Left lung (tissue), 10 donors: Measurements from ENCODE around the gene TAS2R39. TPM values are rescaled to one million over a fixed set of nuclear protein-coding genes. Genes with fewer than 3 reads are reported as not detected.
"Not testable (repeated sequence)": the region's sequence is repeated elsewhere in the genome, so short reads cannot be mapped to it uniquely, and the experiment has no call there.

Experiments used
- ATAC-seq: fragments of 200-7000 bp; cut with Tn5 transposase; one replicate; pipeline ENCODE4 v1.9.1; 2020; ENCODE audit warnings: moderate library complexity
- DNase-seq, 4 donors: peaks; one replicate each; pipeline ENCODE4 v3.0.0-alpha.2; 2013 to 2020
- H3K27ac ChIP-seq, 2 donors: fragments of 200-600 bp; sonication (generic) in 1 of 2; one replicate each; pipeline versions ENCODE4 v1.5.0 to v1.8.0; 2020 to 2021
- H3K27me3 ChIP-seq, 2 donors: fragments of 200-600 bp; sonication (generic) in 1 of 2; one replicate each; pipeline versions ENCODE4 v1.5.0 to v1.8.0; 2020 to 2021
- H3K36me3 ChIP-seq, 2 donors: fragments of 200-600 bp; sonication (generic) in 1 of 2; one replicate each; pipeline versions ENCODE4 v1.5.0 to v1.8.0; 2020 to 2021
- H3K4me1 ChIP-seq, 2 donors: fragments of 200-600 bp; one replicate each; pipeline ENCODE4 v1.8.0; 2021
- H3K4me3 ChIP-seq, 2 donors: fragments of 200-600 bp; sonication (generic) in 1 of 2; one replicate each; pipeline versions ENCODE4 v1.5.0 to v1.8.0; 2020 to 2021; ENCODE audit warnings: mild to moderate bottlenecking in 1 of 2
- H3K9me3 ChIP-seq, 2 donors: fragments of 200-600 bp; sonication (generic) in 1 of 2; one replicate each; pipeline versions ENCODE4 v1.5.0 to v1.8.0; 2020 to 2021
- intact Hi-C, 2 donors: fragments of 100-400 bp; cut with DNase I; formaldehyde crosslinking; loops; one replicate each; pipeline versions ENCODE4 v1.11.2 to v1.14.2; 2022
- polyA plus RNA-seq, 6 donors: library from polyadenylated mRNA; unstranded; fragments of 120-200 nt; gene quantifications; one replicate each; pipeline ENCODE4 v1.2.1, GENCODE V29; 2013; ENCODE audit not compliant: insufficient read length in 6 of 6
- total RNA-seq, 2 donors: library from RNA; stranded (reverse); fragmentation: NEBNext Ultra II Directional; extraction: Animal tissue kit (Norgen Biotek cat#: 25700); gene quantifications; one replicate each; pipeline ENCODE4 v1.2.1, GENCODE V29; 2021
- TF ChIP-seq, protein P1 (sequence below), 2 donors: fragments of 200-600 bp; sonication (generic) in 1 of 2; IDR thresholded peaks; one replicate each; pipeline versions ENCODE4 v1.5.0 to v1.8.0; 2021; ENCODE audit warnings: antibody characterized with exemption in 2 of 2
- donor health status: DM: no; HTN: yes; CAD: no.
- donor health status: DM: no; HTN: no; CAD: no.

Gene TAS2R39
- total and polyA plus RNA-seq, 8 donors: not detected

DNA sequence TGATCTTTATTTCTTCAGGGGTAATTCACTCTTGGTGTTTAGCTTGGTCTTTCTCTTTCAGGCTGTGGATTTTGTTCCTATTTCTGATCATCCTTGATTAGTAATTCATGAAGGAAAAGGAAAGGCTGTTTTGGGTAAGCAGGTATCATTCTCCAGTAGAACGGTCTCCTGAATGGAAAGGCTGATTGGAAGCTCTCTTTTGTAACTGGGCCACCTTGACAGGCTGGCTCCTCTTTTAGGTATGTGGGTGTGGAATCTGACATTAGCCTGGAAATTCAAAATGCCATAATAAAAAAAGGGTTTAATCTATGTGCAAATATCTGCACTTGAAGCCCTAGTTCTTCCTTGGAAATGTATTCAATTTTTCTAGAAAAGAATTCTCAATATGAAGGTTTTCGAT, 18.9 kb downstream of the TAS2R39 start:
- H3K36me3 ChIP-seq: no peaks in the 10 kb centered on the region
- H3K27me3 ChIP-seq: no peaks in the 10 kb centered on the region
- TF ChIP-seq, protein P1, sequence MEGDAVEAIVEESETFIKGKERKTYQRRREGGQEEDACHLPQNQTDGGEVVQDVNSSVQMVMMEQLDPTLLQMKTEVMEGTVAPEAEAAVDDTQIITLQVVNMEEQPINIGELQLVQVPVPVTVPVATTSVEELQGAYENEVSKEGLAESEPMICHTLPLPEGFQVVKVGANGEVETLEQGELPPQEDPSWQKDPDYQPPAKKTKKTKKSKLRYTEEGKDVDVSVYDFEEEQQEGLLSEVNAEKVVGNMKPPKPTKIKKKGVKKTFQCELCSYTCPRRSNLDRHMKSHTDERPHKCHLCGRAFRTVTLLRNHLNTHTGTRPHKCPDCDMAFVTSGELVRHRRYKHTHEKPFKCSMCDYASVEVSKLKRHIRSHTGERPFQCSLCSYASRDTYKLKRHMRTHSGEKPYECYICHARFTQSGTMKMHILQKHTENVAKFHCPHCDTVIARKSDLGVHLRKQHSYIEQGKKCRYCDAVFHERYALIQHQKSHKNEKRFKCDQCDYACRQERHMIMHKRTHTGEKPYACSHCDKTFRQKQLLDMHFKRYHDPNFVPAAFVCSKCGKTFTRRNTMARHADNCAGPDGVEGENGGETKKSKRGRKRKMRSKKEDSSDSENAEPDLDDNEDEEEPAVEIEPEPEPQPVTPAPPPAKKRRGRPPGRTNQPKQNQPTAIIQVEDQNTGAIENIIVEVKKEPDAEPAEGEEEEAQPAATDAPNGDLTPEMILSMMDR (IDR thresholded peaks at IDR 0.05): no peak
- intact Hi-C loops: no loop called here
- ATAC-seq (no peak), DNase-seq (no peak)
- peaks cover 0 to 4% of the 10 kb centered on the region in 2 donors for H3K9me3 ChIP-seq
- no peak overlapping the region for H3K4me3 ChIP-seq
- H3K4me1 ChIP-seq: peaks cover 0 to 11% of the 10 kb centered on the region in 2 donors
- H3K27ac ChIP-seq: no peak overlapping the region

DNA sequence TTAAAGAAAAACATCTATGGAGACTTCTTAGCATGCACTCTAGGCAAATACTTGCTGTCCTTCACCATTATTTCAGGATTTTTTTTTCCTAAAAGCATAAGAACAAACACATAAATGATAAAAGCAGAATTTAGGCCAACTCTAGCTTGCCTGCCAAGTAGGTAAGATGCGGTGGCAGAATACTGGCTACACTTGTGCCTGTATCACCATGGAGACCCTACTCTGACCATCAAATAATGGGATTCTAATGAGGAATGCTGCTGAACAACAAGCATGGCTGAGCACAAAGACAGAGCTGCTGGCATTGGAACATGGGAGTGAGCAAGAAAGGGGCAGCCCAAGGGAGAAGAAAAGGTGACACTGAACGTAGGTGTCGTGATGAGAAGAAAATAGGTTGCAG, 20.2 kb downstream of the TAS2R39 start:
- ATAC-seq (no peak), DNase-seq (no peak)
- intact Hi-C loops: no loop called here
- Histone ChIP-seq H3K4me3 (no peak overlapping the region), H3K27ac (no peak overlapping the region), H3K9me3 (no peaks in the 10 kb centered on the region), H3K27me3 (no peaks in the 10 kb centered on the region), H3K4me1 (peaks cover 0 to 11% of the 10 kb centered on the region in 2 donors), H3K36me3 (no peaks in the 10 kb centered on the region)
- TF ChIP-seq, protein P1 (IDR thresholded peaks at IDR 0.05): no peak

DNA sequence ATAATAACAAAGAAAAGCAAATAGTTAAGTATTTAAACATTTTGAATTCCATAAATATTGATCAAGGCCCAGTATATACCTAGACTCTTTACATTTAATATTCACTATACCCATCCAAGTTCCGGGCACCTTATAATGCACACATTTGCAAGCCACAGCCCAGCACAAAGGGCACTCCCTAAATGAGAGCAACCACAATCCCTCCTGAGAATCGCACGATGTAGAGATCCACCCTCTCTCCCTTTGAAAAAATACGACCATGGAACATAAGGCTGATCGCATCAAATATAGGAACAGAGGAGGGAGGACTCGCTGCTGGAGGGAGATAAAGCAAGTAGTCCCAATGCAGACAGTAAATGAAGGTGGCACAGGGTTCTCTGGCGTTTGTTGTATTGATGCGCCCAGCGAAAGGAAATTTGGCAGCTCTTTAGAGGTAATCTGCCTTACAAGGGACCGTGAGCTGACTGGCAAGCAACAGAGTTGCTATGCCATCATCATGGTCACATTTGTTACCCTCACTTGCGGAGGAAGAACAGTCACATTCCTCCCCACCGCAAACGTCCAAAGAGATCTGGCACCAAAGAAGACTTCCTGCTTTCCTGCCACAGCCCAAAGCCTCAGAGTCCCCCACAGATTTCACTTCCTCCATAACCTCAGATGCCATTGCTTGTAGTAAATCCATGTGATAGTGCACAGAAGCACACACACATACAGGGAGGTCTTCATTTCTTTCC, 22.5 kb downstream of the TAS2R39 start:
- peak in 2 of 4 donors; percentile 14 to 65 for DNase-seq
- intact Hi-C loops: no loop called here
- ATAC-seq: peak; percentile 80

DNA sequence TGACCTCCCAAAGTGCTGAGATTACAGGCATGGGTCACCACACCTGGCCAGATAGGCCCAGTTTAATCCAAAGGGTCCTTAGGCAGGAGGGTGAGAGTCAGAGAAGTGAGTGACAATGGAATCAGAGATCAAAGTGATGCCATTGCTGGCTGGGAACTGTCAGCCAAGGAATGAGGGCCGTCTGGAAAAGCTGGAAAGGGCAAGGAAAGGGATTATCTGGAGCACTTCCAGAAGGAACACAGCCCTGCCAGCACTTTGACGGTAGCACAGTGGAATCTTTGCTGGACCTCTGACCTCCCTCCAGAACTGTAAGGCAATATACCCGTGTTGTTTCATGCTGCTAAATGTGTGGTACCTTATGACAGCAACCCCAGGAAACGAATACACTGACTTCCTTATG, 27.3 kb downstream of the TAS2R39 start:
- DNase-seq (no peak), ATAC-seq (no peak)
- H3K36me3 ChIP-seq: no peaks in the 10 kb centered on the region
- no peaks in the 10 kb centered on the region for H3K9me3 ChIP-seq
- TF ChIP-seq, protein P1 (IDR thresholded peaks at IDR 0.05): no peak
- intact Hi-C loops: loop anchor here (10.0 kb wide), 2 partner anchors 206 to 356 kb away; partner anchors contain the start of gene EPHB6 (in 1 of the 2)
- H3K4me1 ChIP-seq: peaks cover 0 to 8% of the 10 kb centered on the region in 2 donors
- H3K4me3 ChIP-seq: no peak overlapping the region
- no peaks in the 10 kb centered on the region for H3K27me3 ChIP-seq
- H3K27ac ChIP-seq: no peak overlapping the region

More for the DNA sequence above, 22.5 kb downstream of the TAS2R39 start:
- no peak overlapping the region for H3K4me3 ChIP-seq
- no peaks in the 10 kb centered on the region for H3K9me3 ChIP-seq
- TF ChIP-seq, protein P1 (IDR thresholded peaks at IDR 0.05): no peak
- H3K4me1 ChIP-seq: peaks cover 0 to 11% of the 10 kb centered on the region in 2 donors
- H3K27ac ChIP-seq: no peak overlapping the region
- no peaks in the 10 kb centered on the region for H3K36me3 ChIP-seq
- no peaks in the 10 kb centered on the region for H3K27me3 ChIP-seq

DNA sequence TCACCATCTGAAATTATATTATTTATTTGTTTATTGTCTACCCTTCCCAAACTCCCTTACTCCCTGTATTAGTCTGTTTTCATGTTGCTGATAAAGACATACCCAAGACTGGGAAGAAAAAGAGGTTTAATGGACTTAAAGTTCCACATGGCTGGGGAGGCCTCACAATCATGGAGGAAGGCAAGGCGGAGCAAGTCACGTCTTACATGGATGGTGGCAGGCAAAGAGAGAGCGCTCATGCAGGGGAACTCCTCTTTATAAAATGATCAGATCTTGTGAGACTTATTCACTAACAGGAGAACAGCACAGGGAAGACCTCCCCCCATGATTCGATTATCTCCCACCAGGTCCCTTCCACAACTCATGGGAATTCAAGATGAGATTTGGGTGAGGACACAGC, 30.3 kb downstream of the TAS2R39 start:
- H3K9me3 ChIP-seq, DNase-seq, H3K4me1 ChIP-seq, ATAC-seq, H3K27ac ChIP-seq, H3K27me3 ChIP-seq, H3K4me3 ChIP-seq, H3K36me3 ChIP-seq: not testable (repeated sequence)
- intact Hi-C loops: loop anchor here (10.0 kb wide), 2 partner anchors 209 to 359 kb away; partner anchors contain the start of gene EPHB6 (in 1 of the 2)
